NCI-H1048 (cell line): ENCODE results near the gene CLECL1.

Source experiments
- DNase-seq: peaks from one replicate; lab custom pipeline; 2025; lab: John Stamatoyannopoulos, UW

The CLECL1 gene

DNA sequence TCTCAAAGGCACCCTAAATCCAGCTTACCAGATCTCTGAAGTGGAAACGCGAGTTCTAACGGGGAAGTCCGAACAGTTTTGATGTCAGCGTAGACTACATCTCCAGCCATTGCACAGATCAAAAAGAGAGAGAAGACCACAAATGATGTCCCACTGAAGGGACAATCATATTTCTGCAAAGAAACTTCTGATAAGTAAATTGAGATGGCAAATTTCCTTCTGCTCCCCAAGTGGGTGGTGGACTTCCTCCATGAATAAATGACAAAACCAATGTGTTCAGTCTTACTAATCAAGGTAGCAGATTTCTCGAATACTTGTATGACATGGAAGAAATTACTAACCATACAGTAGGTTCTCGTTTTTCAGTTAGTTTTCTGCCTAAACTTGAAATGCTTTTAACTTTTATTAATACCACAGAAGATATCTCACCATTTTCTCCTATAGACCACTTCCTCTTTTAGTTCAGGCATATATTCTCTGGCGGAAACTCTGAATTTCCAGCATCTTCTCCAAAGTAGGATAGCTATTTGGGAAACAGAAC is at the start of gene CLECL1:
TSS of gene CLECL1 (minus strand) at position 177 of the 541 bp plus-strand sequence.
- no peak for DNase-seq

DNA sequence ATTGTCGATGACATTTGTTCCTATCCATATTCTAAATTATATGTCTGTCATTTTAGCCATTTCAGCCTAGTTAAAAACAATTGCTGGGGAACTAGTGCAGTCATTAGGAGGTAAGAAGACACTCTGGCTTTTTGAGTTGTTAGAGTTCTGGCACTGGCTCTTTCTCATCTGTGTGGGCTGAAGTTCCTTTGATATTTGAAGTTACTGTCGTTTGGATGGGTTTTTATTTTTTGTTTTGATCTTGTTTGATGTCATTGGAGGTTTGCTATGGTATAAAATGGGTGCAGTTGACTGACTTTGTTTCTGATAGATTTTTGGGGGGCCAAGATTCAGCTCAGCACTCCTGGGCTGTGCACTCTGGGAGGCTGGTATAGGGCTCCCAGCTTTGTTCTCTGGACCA is 48.5 kb upstream of the CLECL1 start:
- no peak for DNase-seq

DNA sequence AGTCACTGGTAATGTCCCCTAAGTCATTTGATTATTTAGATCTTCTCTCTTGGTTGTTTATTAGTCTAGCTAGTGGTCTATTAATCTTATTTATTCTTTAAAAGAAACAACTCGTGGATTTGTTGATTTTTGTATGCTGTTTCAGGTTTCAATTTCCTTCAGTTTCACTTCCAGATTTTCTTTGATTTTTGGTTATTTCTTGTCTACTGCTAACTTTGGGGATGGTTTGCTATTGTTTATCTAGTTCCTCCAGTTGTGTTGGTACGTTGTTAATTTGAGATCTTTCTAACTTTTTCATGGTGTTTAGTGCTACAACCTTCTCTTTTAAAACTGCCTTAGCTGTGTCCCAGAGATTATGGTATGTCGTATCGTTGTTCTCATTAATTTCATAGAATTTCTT is 46.3 kb upstream of the CLECL1 start:
- no peak for DNase-seq

DNA sequence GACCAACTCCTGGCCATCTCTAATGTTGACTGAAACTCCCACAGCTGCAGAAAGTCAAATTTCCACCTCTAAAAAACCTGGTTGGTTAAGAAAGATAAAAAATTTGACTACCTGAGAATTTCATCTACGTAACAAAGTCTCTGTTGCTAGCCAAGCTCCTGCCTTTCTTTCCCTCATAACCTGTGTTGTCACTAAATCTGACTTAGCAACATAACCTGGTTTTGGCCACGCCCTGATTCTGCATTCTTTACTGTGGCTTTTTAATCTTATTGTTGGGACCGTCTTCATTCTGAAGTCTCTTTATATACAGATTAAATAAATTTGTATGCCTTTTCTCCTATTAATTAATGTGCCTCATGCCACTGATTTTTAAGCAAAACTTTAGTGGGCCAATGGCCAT is 43.9 kb upstream of the CLECL1 start:
- no peak for DNase-seq

DNA sequence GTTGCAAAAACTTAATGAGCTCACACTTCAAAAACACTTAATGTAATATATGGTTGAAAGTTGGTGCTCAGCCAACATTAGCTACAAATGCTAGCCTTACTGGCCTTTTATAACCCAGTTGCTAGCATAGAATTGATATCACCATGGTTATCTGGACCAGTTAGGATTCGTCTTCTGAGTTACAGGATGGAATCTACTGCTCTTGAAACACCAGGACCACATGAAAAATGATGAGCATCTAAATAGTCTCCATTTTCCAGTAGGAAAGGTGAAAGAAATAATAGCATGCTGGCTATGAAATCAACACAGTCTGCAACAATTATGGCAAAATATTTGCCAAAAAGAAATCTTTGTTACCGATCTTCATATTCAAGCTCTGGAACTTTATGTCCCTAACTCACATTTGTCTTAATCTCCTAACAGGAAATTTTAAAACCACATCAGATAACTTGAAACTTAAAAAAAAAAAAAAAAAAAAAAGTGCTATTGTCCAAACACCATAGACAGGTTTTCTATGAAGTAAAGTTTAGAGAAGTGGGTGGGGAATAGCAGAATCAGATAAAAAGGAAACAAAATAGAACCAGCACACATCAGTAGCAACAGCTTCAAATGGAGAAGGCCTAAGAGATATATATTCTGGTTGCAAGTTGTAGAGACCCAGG is 40.5 kb upstream of the CLECL1 start:
- no peak for DNase-seq

DNA sequence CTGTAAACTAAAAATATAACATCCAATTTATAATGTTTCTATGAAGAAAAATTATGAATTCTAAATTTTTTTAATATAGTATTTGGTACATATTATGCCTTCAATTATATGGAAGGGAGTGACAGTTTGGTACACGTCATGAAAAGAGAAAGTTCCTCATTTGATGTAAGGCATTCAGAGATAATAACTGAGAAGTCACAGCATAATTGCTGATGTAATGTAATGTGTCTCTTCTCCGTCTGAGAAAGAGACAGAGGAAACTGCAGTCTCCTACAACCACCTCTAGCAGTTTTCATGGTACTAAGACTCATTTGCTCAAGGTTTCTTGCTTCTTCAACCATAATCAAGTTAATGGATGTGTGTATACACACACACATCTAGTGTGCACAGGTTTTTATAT is 30.1 kb upstream of the CLECL1 start:
- DNase-seq, result no peak

DNA sequence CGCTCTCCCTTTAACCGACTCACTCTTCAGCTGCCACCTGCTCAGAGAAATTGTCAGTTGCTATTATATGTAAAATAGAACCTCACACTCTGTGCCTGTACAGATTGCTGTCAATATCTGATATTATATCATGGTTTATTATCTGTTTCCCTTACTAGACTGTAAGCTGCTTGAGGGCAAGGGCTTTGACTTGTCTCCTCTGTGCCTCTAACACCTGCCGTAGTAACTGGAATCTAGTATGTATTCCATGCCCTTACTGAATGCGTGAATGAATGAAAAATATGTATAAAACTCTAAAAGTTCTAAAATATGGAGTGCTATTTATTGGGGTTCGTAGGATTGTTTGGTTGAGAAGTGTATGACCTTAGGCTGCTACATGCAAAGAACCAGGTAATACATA is 29.5 kb upstream of the CLECL1 start:
- no peak for DNase-seq

DNA sequence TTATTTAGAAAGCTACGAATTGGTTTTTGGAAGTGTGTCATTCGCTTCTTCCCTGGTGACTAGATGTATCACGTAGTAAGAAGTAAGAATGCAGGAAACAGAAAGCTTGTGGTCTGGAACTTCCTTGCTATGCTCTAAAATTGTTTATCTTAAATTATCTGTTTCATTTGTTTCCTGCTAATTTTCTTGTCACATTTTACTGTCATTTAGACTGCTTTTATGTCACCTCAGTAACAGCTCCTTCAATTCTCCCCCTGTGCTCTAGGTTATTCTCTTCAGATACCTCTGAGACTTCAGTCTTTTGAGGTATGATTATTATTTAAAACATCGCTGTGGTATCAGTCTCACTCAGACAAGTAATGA is 28.5 kb upstream of the CLECL1 start:
- no peak for DNase-seq

DNA sequence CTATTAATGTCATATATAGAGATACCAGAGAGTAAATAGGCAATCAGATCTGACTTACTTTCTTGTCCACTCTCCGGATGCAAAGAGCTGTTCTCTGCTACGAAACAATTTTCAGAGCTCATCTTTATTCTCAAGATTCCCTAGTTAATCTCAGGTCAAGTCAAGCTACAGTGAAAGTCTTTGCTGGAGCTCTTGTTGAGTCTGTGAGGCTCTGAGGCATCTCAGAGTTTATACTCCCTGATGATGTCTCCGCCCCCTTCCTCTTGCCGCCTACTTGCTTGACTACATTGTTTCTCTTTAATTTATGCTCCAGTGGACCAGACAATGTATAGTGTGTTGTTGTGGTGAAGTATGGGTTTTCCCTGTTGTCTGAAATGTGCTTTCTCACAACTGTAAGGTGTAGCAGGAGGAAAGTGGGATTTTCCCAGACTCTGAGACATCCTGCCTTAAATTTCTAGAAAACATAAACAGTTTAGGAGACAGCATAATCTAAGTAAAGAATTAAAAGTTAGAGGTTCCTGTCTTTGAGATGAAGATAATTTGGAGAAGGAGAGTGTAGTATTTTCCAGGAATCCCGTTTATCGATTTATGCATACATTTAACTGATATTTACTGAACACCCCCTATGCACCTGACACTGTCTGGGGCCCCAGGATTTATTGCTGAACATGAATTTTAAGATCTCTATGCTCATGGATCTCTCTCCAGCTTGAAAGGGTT is 28.0 kb upstream of the CLECL1 start, which contains the start of gene CD69:
TSS of gene CD69 (minus strand) at position 203 of the 720 bp plus-strand sequence. CDS start at position 122, 81 bp downstream.
- DNase-seq, result no peak

DNA sequence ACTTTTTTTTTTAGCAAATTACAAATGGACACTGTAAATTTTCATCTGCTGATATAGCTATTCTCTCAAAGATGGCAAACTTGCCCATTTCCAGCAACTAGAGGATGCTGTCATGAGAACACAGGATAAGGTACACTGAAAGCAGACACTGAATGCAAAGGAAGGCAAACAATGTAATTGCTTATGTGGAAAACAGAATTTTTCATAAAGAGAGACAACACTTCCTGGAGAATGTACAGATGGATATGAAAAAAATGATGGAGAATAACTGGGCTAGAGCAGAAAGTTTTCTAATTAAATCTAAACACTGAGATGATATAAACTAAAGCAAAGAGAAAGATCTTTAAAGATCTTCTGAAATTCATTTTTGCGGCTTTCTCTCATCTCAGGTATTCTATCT is 27.2 kb upstream of the CLECL1 start:
- DNase-seq, result no peak

DNA sequence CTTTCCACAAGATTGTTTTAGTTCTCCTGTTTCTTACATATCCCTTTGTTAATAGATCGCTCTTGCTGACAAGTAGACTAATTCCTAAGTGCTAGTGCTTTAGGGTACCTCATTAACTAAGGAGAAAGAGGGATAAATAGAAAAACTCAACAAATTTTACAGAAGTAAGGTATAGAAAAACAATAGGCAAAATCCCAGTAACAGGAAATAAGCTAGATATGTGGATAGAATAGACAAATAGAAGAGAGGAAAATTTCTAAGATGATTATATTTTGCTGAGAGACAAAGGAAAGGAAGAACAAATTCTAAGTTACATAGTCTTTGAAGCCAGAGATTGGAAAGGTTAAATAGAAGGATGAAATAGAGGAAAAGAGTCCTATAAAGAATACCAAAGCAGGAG is 26.8 kb upstream of the CLECL1 start:
- DNase-seq, result no peak

DNA sequence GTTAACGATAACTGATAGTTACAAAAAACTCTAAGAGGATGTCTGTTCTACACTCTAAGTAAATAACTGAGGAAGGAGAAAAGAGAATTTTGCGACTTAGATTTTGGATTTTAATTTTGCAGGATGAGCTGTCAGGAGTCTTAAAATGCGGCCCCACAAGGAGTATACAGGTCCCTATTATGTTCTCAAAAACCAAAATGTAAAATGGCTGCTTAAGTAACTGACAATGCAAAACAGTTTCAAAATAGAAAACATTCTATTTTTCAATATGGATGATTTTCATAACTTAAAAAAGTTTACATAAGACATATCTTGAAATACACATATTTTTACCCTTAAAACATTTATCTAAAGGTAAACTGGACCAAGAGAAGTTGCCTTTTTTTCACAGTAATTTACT is 25.2 kb upstream of the CLECL1 start:
- DNase-seq, result no peak

DNA sequence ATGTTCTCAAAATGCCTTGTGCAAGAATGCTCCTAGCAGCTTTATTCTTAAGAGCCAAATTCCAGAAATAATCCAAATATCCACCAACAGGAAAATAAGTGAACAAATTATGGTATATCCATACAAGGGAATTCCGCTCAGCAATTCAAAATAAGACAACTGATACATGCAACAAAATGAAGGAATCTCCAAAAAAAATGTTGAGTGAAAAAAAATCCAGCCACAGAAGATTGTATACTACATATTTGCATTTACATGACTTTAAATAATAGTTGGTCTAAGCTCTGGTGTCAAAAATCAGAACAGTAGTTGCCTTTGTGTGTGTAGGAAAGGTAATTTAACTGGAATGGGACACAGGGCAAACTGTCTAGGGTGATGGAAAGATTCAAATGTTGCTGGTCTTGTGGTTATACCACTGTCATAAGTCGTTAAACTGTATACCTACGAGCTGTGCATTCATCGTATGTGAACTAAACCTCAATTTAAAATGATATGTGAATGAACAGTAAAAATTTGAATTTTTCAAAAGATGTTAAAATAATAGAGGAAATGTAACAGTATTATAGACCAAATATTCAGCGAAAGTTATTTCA is 24.6 kb upstream of the CLECL1 start:
- no peak for DNase-seq

DNA sequence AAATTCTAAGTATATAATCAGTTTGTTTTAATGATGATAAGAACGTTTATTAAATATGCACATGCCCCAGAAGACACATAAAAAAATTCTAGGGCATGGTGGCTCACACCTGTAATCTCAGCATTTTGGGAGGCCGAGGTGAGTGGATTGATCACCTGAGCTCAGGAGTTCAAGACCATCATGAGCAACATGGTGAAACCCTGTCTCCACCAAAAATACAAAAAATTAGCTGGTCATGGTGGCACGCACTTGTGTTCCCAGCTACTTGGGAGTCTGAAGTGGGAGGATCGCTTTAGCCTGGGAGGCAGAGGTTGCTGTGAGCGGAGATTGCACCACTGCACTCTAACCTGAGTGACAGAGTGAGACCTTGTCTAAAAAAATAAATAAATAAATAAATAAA is 23.8 kb upstream of the CLECL1 start:
- DNase-seq, result no peak

DNA sequence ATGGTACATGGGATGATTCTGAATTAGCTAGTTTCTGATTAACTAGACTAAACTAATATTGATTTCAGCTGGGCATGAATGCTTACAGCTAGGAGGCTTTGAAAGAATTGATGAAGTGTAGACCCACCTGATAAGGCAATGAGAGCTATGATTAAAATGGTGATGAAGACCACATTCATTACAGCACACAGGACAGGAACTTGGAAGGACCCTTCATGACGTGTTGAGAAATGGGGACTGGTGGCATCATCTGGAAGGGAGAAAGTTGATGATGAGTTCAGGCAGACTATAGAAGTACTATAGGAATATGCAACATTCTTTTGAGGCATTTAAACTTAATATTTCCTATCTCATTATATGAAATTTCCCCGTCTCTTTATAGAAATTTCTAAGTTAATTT is 23.3 kb upstream of the CLECL1 start:
- no peak for DNase-seq

DNA sequence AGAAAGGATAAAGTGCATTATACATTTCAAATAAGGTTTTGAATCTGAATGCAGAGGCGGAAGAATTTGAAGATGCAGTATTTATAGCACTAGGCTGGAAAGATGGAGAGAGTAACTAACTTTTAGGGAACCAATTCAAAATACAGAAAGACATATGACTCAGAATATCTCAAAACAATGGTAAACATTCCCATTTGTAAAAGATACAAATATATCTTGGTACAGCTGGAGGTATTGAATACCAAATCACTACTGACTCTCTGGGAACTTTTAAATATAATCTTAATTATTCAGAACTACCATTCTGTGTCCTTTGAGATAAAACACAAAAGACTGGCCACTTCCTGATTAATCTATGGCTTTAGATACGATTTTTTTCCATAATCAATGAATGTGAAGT is 22.7 kb upstream of the CLECL1 start:
- DNase-seq, result no peak

DNA sequence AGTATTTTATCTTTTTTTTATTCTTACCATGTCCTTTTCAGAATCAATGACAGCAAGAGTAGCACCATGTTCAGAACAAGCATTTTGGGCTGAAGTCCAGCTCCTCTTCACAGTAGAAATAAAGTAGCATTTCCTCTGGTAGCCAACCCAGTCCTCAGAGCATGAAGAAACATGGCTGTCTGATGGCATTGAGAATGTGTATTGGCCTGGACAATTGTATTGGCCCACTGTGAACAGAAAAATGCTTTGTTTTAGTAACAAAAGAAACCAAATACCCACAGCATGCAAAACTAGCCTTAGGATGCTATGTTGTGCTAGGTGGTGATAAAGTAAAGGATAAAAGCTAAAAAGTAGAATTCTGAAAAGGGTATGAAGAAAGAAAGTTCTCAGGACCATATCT is 22.1 kb upstream of the CLECL1 start:
- no peak for DNase-seq

DNA sequence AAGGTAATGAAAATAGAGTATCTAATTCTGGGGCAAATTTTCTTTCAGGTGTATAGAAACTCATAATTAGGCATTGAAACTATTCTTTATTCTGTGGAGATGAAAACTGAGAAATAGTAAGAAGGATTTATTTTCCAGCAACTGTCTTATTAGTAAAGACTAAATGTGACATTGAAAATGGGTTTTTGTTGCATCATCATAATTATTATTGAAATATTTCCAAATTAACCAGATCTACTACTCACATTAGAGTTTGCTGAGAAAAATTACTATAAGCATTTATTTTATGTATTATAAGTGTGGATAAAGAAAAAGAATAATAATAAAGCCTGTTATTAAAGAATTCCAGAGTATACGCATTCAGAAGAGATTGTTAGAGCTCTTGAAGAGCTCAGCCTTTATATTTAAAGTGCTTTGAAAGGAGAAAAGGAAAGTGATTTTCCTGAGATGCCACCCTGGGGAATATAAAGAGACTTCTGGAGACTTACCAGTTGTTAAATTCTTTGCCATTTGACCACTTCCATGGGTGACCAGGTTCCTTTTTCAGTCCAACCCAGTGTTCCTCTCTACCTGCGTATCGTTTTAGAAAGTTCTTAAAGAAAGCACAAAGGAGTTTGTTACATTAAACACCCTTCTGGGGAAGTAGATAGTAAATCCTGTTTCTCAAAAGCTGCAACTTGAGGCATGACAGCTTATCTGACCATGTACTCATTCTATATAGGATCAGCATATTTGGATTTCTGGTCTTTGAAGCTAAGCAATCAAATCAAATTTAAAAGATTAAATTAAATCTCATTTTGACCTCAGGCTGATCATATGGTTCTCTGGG is 21.4 kb upstream of the CLECL1 start:
- DNase-seq, result no peak

DNA sequence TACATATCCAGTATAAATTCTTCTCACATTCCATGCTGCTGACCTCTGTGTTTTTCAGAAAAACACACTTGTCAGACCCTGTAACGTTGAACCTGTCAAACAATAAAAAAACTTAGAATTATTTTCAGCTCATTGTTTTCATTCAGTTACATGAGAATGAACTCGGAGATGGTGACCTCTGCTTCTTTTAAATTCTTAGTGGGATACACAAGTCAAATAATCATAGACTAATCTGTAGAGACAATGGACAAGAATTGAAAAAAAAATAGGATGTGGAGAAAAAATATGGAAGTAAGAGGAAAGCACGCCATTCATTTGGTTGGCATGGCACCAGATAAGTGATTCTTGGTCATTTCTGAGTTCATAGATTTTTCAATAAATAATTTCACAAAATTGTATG is 20.6 kb upstream of the CLECL1 start:
- DNase-seq, result no peak

DNA sequence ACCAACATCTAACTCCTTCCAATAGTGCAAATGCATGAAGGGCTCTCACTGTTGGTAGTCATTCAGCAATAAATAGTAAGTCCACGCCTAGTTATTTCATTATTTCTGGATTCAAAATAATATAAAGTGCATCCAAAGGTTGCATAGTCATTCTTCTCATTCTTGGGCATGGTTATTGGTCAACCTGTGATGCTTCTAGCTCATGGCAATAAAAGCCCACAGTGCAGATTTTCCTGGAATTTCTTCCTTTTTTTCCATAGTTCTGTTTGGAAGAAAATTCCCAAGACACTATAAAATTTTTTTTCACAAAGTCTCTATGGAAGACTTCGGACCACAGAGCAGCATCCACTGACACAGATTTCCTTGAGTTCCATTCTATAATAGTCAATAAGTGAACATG is 20.2 kb upstream of the CLECL1 start:
- no peak for DNase-seq

DNA sequence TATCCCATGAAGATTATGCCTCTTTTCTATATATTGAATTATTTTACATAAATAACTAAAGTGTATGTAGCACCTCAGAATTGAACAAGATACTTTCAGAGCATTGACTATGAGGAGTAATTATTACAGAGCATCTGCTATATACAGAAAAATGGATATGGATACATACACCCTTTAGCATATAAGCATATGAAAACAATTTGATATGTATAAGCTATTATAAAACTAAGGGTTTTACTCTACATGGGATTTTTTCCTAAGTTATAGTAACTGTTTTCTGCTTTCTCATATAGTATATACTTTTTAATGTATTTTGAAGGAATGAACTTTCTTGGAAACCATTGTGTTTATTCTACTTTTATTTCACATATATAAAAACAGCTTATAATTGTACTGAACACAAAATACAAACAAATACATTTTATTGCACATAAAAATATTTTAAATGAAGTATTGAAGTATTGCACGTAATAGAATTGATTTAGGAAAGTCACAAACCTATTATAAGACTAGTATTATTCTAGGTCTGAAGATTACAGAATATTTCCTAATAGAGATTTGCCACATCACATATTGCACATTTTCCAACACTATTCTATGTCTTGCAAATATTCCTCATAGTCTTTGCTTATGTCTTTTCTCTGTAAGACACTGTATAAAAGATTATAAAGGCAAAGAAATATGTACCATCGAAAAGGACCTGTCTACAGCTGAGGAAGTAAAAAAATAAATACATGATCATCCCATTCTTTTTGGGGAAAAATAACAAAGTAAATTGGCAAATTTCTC is 19.4 kb upstream of the CLECL1 start:
- no peak for DNase-seq
